DMS 273 (cell line): ENCODE data around the gene CERS6.
A peak's percentile ranks its signal among the peaks of the same experiment; 100 is the strongest.
"Not testable (repeated sequence)": the region's sequence is repeated elsewhere in the genome, so short reads cannot be mapped to it uniquely, and the experiment has no call there.

Source experiments
- DNase-seq: peaks from one replicate; lab custom pipeline; 2025; ENCODE audit not compliant: unreplicated experiment; lab: John Stamatoyannopoulos, UW

The CERS6 gene

GRCh38 chr2:168495524-168495923 lies 39.5 kb downstream of the CERS6 start:
- no peak for DNase-seq

GRCh38 chr2:168496906-168497305 lies 40.8 kb downstream of the CERS6 start:
- no peak for DNase-seq

DNA sequence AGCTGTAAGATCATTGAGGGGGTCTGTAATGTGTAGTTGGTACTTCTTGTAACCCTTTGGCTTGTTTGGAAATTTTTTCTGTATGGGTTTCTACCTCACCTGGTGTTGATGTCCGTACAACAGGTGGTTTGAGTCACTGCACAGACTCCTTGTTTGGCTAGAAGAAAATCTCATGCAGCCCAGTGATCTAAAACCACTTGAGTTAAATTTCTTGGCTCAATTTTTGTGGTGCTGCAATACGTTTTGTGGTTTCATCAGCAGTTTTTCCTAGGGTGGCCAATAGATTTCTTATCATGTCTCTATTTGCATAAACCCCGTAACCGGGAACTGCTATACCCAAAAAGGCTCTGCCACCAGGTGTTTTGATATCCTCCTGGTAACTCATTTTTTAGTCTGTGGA lies 43.4 kb downstream of the CERS6 start:
- DNase-seq: no peak

DNA sequence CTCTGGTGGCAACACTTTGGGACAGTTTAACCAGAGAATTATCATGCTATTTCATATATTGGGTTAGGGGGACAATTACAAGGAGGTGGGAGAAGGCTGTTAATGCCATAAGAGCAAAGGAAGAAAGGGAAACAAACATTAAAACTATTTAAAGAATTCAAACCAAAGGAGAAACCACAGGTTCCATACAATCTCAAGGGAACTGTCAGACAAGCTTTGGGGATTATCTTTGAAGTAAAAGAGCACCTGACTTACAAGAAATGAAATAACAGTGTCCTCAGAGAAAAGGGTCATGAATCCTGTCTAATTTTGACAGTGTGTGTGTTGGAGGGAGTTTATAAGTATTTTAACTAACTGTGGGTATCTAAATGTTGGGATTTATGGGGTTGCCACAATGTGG lies 44.4 kb downstream of the CERS6 start:
- DNase-seq: no peak

- peak; percentile 74 for DNase-seq
Observed at GRCh38 chr2:168501466-168502065, 45.5 kb downstream of the CERS6 start.

- DNase-seq: not testable (repeated sequence)
Observed at GRCh38 chr2:168502852-168503251, 46.8 kb downstream of the CERS6 start.

- DNase-seq: no peak
Observed at GRCh38 chr2:168503901-168504300, 47.8 kb downstream of the CERS6 start.

- no peak for DNase-seq
Observed at GRCh38 chr2:168504323-168504722, 48.3 kb downstream of the CERS6 start.

- no peak for DNase-seq
Observed at GRCh38 chr2:168510125-168510756, 54.2 kb downstream of the CERS6 start.

GRCh38 chr2:168514692-168515091 lies 58.6 kb downstream of the CERS6 start:
- no peak for DNase-seq

DNA sequence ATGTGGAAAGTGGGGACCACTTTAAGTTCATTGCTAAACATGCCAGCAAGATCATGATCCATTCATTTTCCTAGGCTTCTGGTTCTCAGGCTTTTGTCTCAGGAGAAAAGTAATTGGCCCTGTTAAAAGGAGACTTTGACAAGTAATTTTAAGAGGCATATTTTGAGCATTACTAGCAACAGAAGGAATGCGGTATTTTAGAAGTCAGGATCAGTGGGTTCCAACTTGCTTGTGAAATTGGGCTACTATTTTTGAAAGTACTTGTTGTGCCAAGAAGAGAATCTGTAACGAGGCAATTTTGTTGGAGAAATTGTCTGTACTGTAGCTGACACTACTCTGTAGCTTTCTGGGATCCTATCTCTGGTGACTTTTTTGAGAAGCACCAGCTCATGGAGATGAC lies 59.4 kb downstream of the CERS6 start:
- no peak for DNase-seq

DNA sequence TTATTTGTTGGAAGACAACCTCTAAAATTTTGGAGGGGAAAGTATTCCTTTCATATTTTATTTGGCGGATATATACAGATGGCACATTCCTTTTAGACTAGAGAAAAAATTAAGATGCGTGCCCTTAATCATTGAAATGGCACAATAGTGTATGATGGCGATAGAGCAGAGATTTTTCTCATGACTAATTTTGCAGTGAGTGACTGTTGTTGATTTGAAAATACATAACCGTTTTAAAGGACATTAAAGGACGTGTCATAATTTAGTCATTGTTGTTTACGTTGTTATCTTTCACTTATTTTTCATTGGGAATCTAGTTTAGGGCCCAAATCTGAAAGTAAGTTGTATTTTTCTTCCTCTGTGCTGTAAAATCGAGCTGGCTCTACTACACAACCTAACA lies 61.7 kb downstream of the CERS6 start:
- DNase-seq: no peak

GRCh38 chr2:168518555-168519066 lies 62.5 kb downstream of the CERS6 start:
- DNase-seq: peak; percentile 90

- peak; percentile 24 for DNase-seq
Observed at GRCh38 chr2:168519534-168520308, 63.6 kb downstream of the CERS6 start.

- peak; percentile 84 for DNase-seq
Observed at GRCh38 chr2:168521053-168521741, 65.1 kb downstream of the CERS6 start.

GRCh38 chr2:168522446-168522845 lies 66.4 kb downstream of the CERS6 start:
- DNase-seq: no peak

- DNase-seq: no peak
Observed at GRCh38 chr2:168524005-168524404, 67.9 kb downstream of the CERS6 start.

- DNase-seq: no peak
Observed at GRCh38 chr2:168525020-168525419, 68.9 kb downstream of the CERS6 start.

DNA sequence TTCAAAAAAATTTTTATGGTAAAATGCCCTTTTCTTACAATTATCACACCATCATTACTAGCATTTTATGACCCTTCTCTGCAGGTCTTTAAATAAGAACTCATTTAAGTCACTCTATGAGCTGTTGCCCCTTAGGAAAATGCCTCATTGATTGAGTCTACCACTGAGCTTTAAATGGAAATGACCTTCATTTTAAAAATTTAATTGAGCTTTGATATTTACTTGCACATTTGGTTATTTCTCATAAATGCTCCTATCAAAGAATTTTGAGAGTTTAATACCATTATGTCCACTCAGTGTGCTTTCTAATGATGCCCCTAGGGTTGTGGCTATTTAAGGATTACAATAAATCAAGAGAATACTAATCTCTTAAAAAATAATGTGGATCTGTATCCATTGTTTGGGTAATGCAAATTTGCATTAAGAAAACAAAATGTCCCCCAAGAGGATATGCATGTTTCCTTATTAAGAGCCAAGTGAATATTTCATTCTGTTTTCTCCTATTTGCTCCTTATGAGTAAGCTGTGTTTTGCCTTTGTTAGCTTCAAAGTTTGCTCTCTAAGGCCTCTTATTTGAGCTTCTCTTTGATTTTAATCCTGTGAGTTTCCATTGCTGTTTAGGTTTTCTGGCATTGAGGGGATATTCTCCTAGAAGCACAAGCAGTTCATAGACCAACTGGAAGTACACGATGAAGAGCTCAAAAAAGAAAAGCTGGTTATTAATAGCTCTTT lies 69.8 kb downstream of the CERS6 start:
- DNase-seq: no peak

DNA sequence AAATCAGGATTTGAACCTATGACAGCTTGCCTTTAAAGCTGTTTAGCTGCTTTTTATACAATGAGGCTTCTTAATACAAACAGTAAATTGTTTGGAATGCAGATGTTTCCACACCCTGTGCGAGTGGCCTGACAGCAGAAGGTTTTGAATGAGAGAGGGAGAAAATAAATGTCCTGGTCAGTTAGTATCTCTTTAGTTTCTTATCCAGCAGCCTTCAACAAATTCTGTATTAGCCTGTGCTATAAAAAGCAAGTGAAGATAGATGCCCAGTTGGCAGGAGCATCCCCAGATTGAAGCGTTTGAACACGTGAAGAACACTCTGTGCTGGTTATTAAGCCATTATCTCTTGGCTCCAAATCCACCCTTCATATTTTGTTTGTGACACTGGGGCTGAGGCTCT lies 70.6 kb downstream of the CERS6 start:
- peak; percentile 30 for DNase-seq

- DNase-seq: no peak
Observed at GRCh38 chr2:168528016-168528415, 71.9 kb downstream of the CERS6 start.
